Tongue (tissue), 2 donors: Measurements from ENCODE around the gene SEMA6A. TPM values are rescaled to one million over a fixed set of nuclear protein-coding genes. Genes with fewer than 3 reads are reported as not detected.
A peak's percentile ranks its signal among the peaks of the same experiment; 100 is the strongest.

Source experiments
- DNase-seq: peaks from one replicate; pipeline ENCODE4 v3.0.0-alpha.2; 2015
- total RNA-seq: library from RNA; depleted of rRNA; stranded (reverse); fragments of >200 nt; gene quantifications from one replicate; pipeline ENCODE4 v1.2.3, GENCODE V29; 2014

The SEMA6A gene
- 47.2 TPM for total RNA-seq

GRCh38 chr5:116574367-116575325 is at the start of gene SEMA6A:
Gene SEMA6A, minus strand, starts transcription at chr5:116574823. Its CDS starts 69,879 bp downstream, at chr5:116504944.
- peak; percentile 97 for DNase-seq

GRCh38 chr5:116622375-116623050 is 47.9 kb upstream of the SEMA6A start:
- no peak for DNase-seq

- DNase-seq: no peak
Measured at GRCh38 chr5:116621599-116621998, 47.0 kb upstream of the SEMA6A start.

- no peak for DNase-seq
Measured at GRCh38 chr5:116616876-116617275, 42.3 kb upstream of the SEMA6A start.

GRCh38 chr5:116614603-116614920 is 39.9 kb upstream of the SEMA6A start:
- DNase-seq: no peak

- DNase-seq: no peak
Measured at GRCh38 chr5:116613445-116613844, 38.8 kb upstream of the SEMA6A start.

GRCh38 chr5:116612431-116612830 is 37.8 kb upstream of the SEMA6A start:
- no peak for DNase-seq

- DNase-seq: peak; percentile 42
Measured at GRCh38 chr5:116605310-116606070, 30.9 kb upstream of the SEMA6A start.

- no peak for DNase-seq
Measured at GRCh38 chr5:116604805-116605204, 30.2 kb upstream of the SEMA6A start.

- DNase-seq: no peak
Measured at GRCh38 chr5:116600876-116601275, 26.3 kb upstream of the SEMA6A start.

- no peak for DNase-seq
Measured at GRCh38 chr5:116598911-116599310, 24.3 kb upstream of the SEMA6A start.

- DNase-seq: no peak
Measured at GRCh38 chr5:116595498-116595897, 20.9 kb upstream of the SEMA6A start.

- no peak for DNase-seq
Measured at GRCh38 chr5:116593340-116593739, 18.7 kb upstream of the SEMA6A start.

- no peak for DNase-seq
Measured at GRCh38 chr5:116585227-116585626, 10.6 kb upstream of the SEMA6A start.

- DNase-seq: no peak
Measured at GRCh38 chr5:116583862-116584222, 9.2 kb upstream of the SEMA6A start.

- no peak for DNase-seq
Measured at GRCh38 chr5:116583085-116583861, 8.7 kb upstream of the SEMA6A start.

- DNase-seq: no peak
Measured at GRCh38 chr5:116581910-116582309, 7.3 kb upstream of the SEMA6A start.

GRCh38 chr5:116579144-116579543 is 4.5 kb upstream of the SEMA6A start:
- no peak for DNase-seq

GRCh38 chr5:116578676-116579075 is 4.1 kb upstream of the SEMA6A start:
- DNase-seq: no peak

- DNase-seq: peak; percentile 36
Measured at GRCh38 chr5:116577064-116577788, 2.6 kb upstream of the SEMA6A start.

- DNase-seq: peak; percentile 95
Measured at GRCh38 chr5:116576053-116576713, 1.6 kb upstream of the SEMA6A start.
